HG02610 (cell line): ENCODE measurements around the gene CABLES2.

Source experiments
- ATAC-seq: cut with Tn5 transposase; IDR thresholded peaks from one replicate; pipeline ENCODE4 v1.9.1; 2021; ENCODE audit warnings: mild to moderate bottlenecking, moderate library complexity; ENCODE audit not compliant: unreplicated experiment

Gene CABLES2

DNA sequence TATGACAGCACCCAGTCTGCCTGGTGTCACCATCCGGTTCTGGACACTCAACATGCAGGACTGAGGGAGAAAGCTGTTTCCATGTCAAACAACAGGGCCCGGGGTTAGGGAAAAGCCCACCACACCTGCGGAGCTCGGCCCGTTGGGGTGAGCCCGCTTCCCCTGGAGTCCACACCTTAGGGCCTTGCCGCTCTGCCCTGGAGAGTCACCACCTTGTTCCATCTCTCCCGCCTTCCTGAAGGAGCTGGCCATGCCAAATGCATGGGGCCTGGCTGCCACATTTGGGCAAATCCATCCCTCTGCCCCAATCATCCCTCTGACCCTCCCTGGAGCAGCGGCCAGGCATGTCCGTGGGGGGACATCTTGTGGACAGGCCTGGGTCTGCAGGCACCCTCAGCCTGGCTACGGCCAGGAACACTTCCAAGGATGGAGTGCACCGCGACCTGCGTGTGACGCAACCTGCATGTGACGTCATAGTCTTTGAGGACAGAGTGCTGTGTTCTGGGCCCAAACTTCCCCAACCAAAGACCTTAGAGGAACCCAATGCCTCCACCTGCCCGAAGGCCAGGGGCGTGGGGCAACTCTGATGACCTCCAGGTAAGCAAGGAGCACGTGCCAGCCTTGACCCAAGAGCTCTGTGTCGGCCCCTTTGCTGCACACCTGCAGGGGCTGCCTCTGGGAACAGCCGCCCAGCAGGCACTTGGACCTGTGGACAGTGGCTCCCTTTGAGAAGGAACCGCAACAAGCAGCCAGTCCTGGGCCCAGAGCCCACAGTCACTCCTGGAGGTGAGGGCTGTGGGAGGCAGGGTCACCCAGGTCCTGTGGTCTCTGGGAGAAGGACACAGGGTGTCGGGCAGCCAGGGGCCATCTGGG is 1.7 kb downstream of the CABLES2 start:
- ATAC-seq = no peak

DNA sequence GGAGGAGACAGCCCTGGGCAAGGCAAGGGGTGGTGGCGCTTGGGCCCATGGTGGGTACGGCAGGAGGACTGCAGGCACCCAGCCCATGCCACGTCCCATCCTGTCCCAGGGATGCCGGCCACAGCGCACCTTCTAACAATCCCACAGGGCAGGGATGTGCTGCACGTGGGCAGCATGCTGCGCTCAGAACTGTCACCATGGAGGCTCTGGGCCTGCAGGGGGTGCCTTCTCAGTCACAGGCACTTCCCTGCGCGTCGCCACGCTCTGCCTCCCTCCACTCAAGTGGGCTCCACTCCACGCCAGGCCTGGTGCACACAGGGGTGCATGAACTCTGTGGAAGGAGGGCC is 2.4 kb downstream of the CABLES2 start:
- no peak for ATAC-seq

DNA sequence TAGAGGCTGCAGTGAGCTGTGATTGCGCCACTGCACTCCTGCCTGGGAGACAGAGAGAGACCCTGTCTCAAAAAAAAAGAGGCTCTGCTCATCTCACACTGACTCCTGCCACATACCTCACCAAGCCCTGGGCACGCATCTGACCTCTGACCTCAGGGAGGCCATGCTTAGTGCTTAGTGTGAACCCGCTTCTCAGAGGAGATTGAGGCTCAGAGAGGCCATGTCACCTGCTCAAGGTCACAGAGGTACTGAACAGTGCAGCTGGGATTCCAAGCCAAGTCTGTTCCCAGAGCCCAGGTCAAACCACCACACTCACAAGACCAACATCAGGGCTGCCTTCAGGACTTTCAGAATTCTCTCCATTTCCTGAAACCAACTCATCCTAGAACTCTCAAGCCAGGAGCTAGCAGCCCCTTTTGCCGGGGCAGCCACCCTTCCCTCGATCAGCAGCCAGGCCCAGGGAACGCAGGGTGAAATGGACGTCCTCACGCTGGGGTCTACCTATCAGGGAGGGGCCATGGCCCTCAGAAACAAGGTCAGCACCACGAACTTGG is 2.9 kb downstream of the CABLES2 start:
- ATAC-seq = no peak

DNA sequence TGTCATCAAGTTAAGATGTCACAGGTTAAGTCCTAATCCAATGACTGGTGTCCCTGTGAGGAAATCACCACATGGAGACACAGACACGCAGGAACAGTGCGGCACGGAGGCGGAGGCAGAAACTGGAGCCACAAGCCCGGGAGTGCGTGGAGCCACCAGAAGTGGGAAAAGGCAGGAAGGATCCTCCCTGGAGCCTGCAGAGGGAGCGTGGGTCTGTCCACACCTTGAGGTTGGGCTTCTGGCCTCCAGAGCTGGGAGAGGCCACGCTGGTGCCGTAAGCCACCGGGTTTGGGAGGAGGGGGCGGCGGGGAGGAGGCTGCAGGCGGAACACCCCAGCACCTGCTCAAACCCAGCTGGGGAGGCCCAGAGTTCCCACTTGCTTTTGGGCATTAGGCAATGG is 3.8 kb downstream of the CABLES2 start:
- no peak for ATAC-seq

DNA sequence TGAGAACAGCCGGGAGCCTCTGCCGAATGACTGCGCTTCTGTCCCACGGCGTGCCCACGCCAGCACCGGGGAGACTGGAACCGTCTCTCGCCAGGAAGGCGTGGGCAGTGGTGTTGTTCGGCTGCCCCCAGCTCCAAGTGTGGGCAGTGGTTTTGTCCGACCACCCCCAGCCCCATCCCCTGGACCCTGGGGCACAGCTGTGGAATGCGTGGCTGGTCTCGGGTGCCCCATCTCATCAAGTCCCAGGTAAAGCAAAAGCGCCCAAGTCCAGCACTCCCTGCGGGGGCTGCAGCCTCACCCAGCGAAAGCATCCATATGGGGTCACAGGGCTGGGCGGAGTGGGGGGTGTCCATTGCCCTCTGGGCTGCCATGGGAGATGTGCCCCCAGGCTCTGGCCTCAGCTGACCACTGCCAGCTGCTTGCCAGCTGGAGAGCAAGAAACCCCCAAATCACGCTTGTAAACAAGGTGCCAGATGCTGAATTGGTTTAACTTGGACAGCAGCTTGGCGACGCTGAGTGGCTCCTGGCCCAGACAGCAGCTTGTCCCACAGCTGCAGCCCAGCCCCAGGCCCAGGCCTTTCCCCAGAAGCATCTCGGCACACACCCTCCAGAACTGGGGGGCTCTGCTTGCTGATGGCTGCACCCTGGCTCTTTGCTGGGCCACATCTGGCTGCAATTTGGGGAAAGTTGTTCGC is 4.5 kb downstream of the CABLES2 start:
- no peak for ATAC-seq

DNA sequence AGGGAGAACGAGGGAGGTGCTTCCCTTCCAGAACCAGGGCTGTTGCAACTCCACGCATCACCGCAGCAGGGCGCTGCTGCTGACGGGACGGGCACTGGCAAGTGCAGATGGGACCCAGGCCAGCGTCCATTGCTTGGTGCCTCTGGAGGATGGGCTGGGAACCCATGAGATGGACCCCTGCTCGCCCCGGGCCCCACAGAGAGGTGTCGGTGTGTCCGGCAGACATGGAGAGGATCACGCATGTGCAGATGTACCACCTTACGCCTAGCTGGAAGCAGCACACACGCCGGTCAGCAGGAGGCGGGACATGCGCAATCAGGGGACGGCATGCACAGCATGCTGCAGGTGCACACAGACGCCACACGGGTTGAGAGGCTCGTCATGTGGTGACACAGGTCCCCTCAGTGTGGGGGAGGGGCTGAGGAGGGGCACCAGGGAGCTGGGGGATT is 5.7 kb downstream of the CABLES2 start:
- ATAC-seq = no peak

DNA sequence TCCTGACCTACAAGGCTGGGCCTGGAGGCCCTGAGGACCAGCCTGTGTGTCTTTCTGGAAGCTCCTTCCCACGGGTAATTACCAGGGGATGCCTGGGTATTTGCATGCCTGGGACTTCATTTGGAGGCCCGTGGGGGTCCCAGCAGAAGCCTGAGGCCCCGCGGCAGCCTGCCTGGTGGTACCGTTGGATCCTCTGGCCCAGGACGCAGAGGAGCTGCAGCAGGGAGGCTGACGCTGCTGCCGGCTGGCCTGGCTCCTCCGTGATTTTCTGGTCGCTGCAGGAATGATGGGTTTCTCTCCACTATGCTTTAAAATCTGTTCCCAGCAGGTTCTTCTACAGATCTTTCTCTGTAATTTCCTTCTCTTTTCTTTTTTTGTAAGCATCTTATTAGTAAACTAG is 6.5 kb downstream of the CABLES2 start:
- no peak for ATAC-seq

DNA sequence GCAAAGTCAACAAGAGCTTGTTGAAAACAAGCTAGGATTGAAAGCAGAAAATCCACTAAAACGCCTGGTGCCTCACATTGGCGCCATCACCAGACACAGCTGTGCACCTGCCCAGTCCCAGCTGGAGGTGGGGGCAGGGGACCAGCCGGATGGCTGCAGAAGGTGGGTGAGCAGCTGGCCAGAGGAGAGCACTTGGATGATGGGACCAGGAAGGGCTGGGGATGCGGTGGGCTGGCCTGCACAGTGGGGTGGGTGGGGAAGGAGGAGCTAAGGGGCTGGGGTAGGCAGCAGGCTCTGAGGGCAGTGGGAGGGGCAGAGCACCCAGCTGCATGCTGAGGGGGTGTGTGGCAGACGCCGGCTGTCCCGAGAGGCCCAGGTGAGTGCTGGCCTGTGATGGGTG is 7.1 kb downstream of the CABLES2 start:
- no peak for ATAC-seq

DNA sequence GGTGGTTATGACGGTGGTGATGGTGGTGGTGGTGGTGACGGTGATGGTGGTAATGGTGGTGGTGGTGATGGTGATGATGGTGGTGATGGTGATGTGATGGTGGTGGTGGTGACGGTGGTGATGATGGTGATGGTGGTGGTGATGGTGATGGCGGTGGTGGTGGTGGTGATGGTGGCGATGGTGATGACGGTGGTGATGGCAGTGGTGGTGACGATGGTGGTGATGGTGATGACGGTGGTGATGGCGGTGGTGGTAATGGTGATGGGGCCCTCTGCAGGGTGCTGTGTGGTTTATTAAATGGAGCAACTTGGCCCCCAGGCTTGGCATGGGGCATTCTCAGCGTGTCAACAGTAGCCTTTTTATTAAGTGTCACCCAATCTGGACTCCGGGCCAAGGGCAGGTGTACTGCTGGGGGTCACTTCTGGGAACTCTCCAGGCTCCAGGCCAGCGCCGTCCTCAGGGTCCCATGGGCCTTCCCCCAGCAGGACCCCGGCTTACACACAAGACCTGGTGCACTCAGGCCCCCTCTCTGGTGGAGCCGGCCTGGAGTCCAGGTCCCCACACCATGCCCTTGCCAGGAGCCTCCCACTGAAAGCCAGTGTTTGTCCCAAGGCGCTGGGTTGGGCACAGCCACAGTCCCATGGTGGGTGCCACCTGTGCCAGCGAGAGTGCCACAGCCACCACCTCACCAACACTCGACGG is 8.8 kb downstream of the CABLES2 start:
- ATAC-seq = no peak

DNA sequence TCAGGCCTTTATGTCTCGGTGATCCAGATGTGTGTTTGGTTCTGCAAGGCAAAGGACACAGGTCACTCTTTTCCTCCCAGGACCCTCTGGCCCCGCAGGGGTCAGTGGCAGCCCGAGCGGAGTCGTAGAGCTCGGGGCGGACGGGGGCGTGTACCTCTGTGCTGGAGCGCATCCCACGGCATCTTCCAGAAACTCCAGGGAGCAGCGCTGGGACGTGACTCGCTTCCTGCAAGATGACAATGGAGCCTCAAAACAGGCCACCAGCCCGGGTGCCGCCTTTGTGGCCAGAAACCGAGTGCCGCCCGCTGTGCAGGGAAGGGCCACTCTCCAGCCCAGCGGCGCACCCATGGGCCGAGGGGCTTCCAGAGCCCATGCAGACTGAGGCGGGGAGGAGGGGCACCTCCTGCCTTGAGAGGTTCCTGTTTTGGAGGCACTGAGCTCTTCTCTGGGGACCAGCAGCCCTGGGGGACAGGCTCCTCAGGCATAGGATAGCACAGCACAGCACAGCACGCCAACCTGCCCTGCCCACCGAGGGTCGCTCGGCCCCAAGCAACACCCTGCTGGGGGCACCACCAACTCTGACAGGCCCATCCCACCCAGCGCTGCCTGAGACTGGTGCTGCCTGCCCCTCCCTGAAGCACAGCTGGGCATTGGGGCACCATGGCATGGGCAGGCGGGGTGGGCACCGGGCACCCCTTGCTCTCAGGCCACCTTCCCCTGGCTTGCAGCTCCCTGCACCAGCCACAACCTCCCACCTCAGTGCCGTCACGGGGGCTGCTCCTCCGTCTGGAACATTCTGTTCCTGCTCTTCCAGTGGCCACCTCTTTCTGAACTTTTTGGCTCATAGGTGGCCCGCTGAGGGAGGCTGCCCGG is 10.5 kb downstream of the CABLES2 start:
- no peak for ATAC-seq

DNA sequence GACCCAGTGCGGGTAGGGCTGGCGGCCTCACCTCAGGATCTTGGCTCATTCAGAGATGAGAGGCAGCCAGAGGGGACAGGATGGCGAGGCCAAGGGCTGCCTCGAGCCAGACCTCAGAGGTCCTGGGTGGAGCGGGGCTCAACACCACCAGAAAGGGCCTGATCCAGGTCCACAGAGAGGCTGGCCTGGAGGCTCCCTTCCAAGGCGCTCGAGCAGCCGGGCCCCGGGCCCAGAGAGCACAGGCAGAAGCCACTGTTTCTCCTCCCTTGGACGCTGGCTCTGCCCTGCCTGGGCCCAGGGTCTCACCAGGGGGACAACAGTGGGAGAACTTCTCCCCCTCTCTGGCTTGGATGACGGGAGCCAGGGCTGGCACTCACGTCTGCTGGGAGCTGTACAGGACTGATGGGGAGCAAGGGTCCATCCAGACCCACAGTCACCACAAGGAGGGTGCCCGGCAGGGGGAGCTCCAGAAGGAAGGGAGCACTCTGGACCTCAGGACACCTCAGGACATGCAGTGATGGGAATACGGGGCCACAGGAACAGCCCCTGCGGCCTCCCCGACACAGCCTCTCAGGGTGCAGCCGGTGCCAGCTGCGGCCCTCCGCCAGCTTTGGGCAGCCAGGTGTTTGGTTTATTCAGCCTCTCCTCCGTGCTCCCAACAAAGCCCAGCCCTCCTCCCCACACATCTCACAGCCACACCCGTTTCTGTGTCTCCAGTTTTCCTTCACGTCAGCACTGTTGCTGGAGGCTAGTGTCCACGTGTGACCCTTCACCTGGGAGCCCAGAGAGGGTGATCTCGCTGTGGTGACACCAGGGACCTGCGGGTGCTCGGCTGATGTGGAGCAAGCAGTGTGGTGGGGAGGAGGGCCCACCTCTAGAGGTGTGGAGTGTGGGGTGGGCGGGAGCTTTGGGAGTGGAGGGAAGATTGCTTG is 11.5 kb downstream of the CABLES2 start:
- ATAC-seq = no peak

DNA sequence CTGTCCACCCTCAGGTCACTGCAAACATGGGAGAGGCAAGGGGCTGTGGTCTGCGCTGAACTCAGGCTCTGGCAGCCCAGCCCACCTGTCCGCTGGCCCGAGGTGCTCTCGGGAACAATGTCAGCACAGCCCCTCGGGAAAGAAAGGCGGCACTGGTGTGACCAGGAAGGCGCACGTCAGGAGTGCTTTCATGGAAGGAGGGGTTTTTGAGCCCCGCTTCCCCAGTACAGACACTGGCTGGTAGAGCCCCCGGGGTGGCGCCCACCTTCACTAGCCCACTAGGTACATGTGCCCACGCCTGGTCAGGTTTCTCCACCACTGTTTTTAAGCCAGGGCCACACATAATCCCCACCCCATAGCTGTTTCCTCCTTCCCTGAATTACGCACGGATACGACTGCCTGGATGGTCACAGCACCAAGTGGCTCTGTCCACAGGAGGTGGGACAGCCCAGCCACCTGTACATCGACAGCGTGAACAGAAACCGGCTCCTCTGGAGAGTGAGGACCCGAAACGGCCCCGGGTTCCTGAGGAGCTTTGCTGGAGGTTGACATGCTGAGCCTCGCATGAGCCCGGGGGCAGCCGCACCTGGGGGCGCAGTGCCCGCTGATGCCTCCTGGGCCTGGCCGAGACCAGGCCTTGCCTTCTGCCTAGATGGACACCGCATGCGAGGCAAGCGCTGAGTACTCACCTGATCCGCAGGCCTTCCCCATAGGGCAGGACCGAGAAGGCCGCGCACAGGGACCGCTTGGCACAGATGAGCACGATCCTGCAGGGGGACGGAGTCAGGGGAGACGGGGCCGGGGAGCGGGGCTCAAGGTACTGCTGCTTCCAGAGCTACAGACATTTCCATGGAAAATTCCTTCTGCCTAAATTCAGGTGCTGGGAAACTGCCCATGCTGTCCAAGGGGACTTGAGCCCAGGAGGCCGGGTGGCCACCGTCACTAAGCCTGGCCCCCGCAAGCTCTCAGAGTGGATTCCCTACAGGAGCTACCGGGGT is 12.5 kb downstream of the CABLES2 start:
- ATAC-seq = no peak

DNA sequence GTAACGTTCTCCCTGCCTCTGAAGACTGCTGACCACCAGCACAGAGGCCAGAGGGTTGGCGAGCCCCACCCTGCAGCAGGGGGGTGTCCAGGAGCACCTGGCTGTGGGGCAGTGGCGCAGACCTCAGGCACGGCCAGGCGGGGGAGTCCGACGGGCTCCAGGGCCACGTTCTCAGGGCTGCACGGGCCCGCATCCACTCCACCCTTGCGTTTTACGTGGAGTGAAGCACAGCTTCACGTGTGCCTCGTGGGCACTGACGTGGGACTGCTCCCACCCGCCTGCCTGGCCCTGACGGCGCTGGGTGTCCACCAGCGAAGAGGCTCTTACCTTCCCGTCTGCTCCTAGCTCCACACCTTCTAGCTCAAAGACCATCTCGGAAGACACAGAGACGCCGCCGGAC is 13.3 kb downstream of the CABLES2 start:
- no peak for ATAC-seq

DNA sequence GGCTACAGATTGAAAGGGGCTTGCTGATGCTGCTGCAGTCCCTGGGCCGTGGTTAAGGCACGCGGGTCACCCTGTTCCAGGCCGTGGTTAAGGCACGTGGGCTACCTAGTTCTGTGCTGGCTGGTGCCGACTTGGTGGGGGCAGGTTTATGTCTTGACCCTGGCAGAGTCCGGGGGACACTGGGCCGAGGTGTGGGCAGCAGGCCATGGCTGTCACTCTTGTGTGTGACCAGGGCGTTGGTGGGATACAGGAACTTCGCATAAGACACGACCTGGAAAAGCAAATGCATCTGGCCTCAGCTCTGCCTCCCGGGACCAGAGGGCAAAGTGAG is 13.8 kb downstream of the CABLES2 start:
- ATAC-seq = no peak

DNA sequence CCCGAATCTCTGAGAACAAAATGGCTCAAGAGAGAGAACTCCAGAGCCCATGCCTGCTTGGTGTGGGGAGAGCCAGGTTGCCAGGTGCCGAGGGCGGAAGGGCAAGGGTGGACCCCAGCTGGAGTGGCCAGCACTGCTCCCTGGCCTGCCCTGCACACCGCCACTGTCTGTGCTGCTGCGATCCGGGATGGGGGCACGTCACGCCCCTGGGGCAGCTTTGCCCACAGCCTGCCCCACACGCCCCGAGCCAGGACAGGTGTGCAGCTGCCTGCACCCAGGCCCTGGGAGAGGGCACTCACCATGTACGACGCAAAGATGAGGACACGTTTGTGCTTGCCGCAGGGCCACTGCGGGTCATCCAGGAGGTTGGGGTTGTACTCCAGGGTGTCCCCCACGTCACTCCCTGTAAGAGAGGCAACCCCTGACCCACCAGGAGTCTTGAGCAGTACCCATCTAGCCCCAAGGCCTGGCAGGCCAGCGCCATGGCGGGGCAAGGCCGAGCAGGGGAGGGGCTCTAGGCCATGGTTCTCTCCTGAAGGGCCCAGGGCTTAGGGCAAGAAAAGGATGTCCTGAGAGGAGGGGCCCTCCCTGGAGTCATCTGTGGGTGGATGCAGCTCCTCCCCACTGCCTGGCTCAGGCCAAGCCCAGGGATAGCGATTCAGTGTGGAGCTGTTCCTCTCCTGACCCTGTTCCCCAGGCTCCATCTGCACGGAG is 14.3 kb downstream of the CABLES2 start:
- ATAC-seq = no peak

DNA sequence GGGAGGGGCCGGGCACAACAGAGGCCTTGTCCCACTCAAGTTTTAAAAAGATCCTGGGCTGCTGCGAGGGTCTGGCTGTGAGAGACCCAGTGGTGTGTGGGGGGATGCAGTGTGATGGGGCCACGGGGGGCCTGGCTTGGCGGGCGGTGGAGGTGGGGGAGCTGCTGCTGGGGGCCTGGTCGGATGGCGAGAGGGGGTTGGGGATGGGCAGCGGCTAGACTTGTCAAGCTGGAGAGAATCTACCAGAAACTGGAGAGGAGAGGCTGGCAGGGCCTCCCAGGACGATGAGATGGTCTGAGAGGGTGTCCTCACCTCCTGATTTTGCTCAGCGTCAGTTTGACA is 15.0 kb downstream of the CABLES2 start:
- ATAC-seq = no peak

DNA sequence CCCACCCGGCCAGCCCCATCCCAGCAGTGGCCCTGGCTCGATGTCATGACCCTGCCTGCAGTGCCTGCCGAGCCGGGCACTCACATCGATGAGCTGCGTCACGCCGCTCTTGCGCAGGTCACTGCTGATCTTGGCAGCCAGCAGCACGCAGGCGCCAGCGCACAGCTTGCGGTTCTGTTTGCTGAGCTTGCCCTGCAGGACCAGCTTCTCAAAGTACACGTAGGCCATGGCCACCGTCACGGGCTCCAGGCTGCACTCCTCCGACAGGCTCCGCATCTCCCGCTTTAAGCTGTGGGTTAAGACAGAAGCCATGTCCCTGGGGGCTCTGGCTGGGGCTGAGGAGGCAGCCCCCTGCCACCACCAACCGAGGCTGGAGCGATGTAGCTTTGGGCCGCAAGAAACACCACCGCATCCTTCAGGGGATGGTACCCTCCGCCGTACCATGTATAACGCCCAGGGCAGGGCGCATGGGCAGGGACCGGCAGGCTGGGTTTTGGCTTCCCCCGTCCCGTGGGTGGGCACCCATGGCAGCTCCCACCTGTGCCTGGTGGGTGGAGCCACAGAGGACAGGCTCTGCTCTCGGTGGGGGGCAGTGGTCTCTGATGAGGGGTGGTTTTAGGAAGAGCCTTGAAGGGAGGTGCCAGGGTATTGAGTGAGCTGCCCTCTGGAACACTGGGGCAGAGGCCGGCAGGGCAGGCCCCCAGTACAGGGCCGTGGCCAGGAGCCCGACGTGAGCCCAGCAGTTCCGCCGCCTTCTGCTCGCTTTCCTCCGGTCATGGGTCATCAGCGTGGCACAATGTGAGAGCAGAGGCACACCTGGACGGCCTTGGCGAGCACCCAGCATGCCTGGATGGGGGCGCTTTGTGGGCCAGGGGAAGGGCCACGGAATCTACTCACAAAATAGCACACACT is 15.7 kb downstream of the CABLES2 start:
- ATAC-seq = no peak
